Gastroesophageal sphincter (tissue), 3 donors: ENCODE measurements around the gene COL18A1.

Experiments used
- CTCF ChIP-seq, 4 experiments: fragments of 200-600 bp in 2 of 4; fragments of 450-650 bp in 2 of 4; sonication (generic) in 1 of 4; IDR thresholded peaks; one replicate each; pipeline ENCODE4 v1.5.1; 2017 to 2019; ENCODE audit warnings: antibody characterized with exemption in 4 of 4, mild to moderate bottlenecking in 2 of 4, moderate library complexity in 2 of 4
- POLR2A ChIP-seq, 2 donors: fragments of 450-650 bp; IDR thresholded peaks; one replicate each; pipeline ENCODE4 v1.6.1; 2017; ENCODE audit warnings: antibody characterized with exemption in 2 of 2, mild to moderate bottlenecking in 2 of 2, moderate library complexity in 1 of 2
- POLR2AphosphoS5 ChIP-seq: sonication (generic); formaldehyde crosslinking; IDR thresholded peaks from one replicate; pipeline ENCODE4 v1.6.1; 2017; ENCODE audit warnings: antibody characterized with exemption

- TF ChIP-seq CTCF (IDR thresholded peaks at IDR 0.05), result no peak
- TF ChIP-seq POLR2AphosphoS5, result no peak
- no peak for TF ChIP-seq POLR2A (IDR thresholded peaks at IDR 0.05)
Observed at GRCh38 chr21:45516071-45516670, 111.2 kb downstream of the COL18A1 start.
